ENCODE measurements around the gene STMN3. TPM values are rescaled to one million over a fixed set of nuclear protein-coding genes. Genes with fewer than 3 reads are reported as not detected.

Gene STMN3
- total and polyA plus RNA-seq, 8 donors, result 4.4 to 37.8 (median 9.7) TPM

GRCh38 chr20:63688228-63689045, 35.2 kb upstream of the STMN3 start:
- FAIRE-seq, result no peak

GRCh38 chr20:63687419-63688178, 34.4 kb upstream of the STMN3 start:
- no peak overlapping the region for H3K4me3 ChIP-seq
- 85 to 91% methylated on average over 29 of the region's 29 CpGs for WGBS, 2 donors
- H3K4me1 ChIP-seq, result peaks cover 0 to under 1% (median 0%) of the 10 kb centered on the region in 3 donors
- H3K27ac ChIP-seq, result peak overlapping the region; percentile 39 to 83 (median 60)
- intact Hi-C loops (cut with DNase I), result no loop called here
- no peak for TF ChIP-seq CTCF (IDR thresholded peaks at IDR 0.05)
- no peak for ATAC-seq
- H3K36me3 ChIP-seq, result no peaks in the 10 kb centered on the region
- FAIRE-seq, result no peak
- H3K9me3 ChIP-seq, result no peaks in the 10 kb centered on the region
- DNase-seq, result peak in 4 of 6 donors; percentile 17 to 82 (median 43)
- no peaks in the 10 kb centered on the region for H3K27me3 ChIP-seq

More at GRCh38 chr20:63688228-63689045, 35.2 kb upstream of the STMN3 start:
- Histone ChIP-seq H3K27me3 (no peaks in the 10 kb centered on the region), H3K4me3 (no peak overlapping the region), H3K4me1 (no peaks in the 10 kb centered on the region), H3K36me3 (no peaks in the 10 kb centered on the region), H3K9me3 (no peaks in the 10 kb centered on the region), H3K27ac (peak overlapping the region in 1 of 4 donors; percentile 61)
- intact Hi-C loops (cut with DNase I), result no loop called here
- no peak for ATAC-seq
- peak in 3 of 6 donors; percentile 23 to 71 (median 30) for DNase-seq
- no peak for TF ChIP-seq CTCF (IDR thresholded peaks at IDR 0.05)
- 83 to 89% methylated on average over 31 of the region's 31 CpGs for WGBS, 2 donors

- Histone ChIP-seq H3K27ac (peak overlapping the region; percentile 39 to 83 (median 60)), H3K4me1 (peaks cover 0 to 2% (median 0%) of the 10 kb centered on the region in 3 donors), H3K4me3 (no peak overlapping the region), H3K27me3 (no peaks in the 10 kb centered on the region), H3K9me3 (no peaks in the 10 kb centered on the region), H3K36me3 (no peaks in the 10 kb centered on the region)
- 73 to 76% methylated on average over 44 to 45 of the region's 45 CpGs for WGBS, 2 donors
- ATAC-seq (peak in 3 of 4 donors; percentile 19 to 61 (median 44)), FAIRE-seq (no peak), DNase-seq (peak in 3 of 6 donors; percentile 41 to 64 (median 53))
- intact Hi-C loops (cut with DNase I), result no loop called here
- no peak for TF ChIP-seq CTCF (IDR thresholded peaks at IDR 0.05)
Measured at GRCh38 chr20:63686492-63687321, 33.5 kb upstream of the STMN3 start.

- no peaks in the 10 kb centered on the region for H3K27me3 ChIP-seq
- peaks cover 0 to 2% (median 0%) of the 10 kb centered on the region in 3 donors for H3K4me1 ChIP-seq
- H3K9me3 ChIP-seq, result no peaks in the 10 kb centered on the region
- WGBS, 2 donors, result 87 to 91% methylated on average over 23 to 24 of the region's 24 CpGs
- no peak for TF ChIP-seq CTCF (IDR thresholded peaks at IDR 0.05)
- FAIRE-seq (no peak), DNase-seq (no peak), ATAC-seq (no peak)
- H3K27ac ChIP-seq, result peak overlapping the region; percentile 8 to 81 (median 60)
- intact Hi-C loops (cut with DNase I), result no loop called here
- H3K36me3 ChIP-seq, result no peaks in the 10 kb centered on the region
- no peak overlapping the region for H3K4me3 ChIP-seq
Measured at GRCh38 chr20:63686094-63686491, 32.9 kb upstream of the STMN3 start.
